ENCODE results near the gene EDC3.

Gene EDC3

DNA sequence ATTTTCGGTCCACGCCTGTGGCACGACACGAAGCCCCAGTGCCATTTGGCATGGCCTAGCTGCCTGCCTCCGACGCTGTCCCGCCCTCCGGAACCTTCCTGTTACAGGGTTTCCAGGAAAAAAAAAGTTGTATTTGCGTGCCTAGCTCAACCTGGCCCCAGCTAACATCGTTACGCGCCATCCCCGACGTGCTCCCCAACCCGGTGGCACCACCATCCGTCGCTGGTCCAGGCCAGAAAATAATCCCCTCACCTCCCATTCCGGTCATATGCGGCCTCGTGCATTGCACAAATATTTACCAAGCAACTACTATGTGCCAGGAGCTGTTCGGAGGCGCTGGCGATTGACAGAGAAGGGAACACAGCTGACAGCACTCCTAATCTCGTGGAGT is 30.9 kb upstream of the EDC3 start:
- H3K27me3 ChIP-seq (ENCODE audit: control insufficient read depth in 1 of 2, insufficient read depth in 2 of 2, low read length in 2 of 2), result peaks cover 13 to 20% of the 10 kb centered on the region in 2 donors
- peak overlapping the region in 1 of 2 donors; percentile 25 for H3K9ac ChIP-seq (ENCODE audit: low read depth in 1 of 2, low read length in 2 of 2)
- peaks cover 13 to 16% of the 10 kb centered on the region in 2 donors for H3K4me1 ChIP-seq (ENCODE audit: control insufficient read depth in 1 of 2, insufficient read depth in 2 of 2, low read length in 2 of 2)
- no peaks in the 10 kb centered on the region for H3K9me3 ChIP-seq (ENCODE audit: control insufficient read depth in 1 of 2, low read length in 2 of 2)
- peak overlapping the region; percentile 72 for H3K4me3 ChIP-seq (ENCODE audit: low read depth in 1 of 2, low read length in 2 of 2)
- no peaks in the 10 kb centered on the region for H3K36me3 ChIP-seq (ENCODE audit: control insufficient read depth in 1 of 2, insufficient read depth in 2 of 2, low read length in 2 of 2)
- H3K27ac ChIP-seq (ENCODE audit: low read depth, low read length), result no peak overlapping the region

- Histone ChIP-seq H3K27me3 (ENCODE audit: control insufficient read depth in 1 of 2, insufficient read depth in 2 of 2, low read length in 2 of 2) (peaks cover 14 to 16% of the 10 kb centered on the region in 2 donors), H3K36me3 (ENCODE audit: control insufficient read depth in 1 of 2, insufficient read depth in 2 of 2, low read length in 2 of 2) (no peaks in the 10 kb centered on the region), H3K9me3 (ENCODE audit: control insufficient read depth in 1 of 2, low read length in 2 of 2) (no peaks in the 10 kb centered on the region), H3K4me1 (ENCODE audit: control insufficient read depth in 1 of 2, insufficient read depth in 2 of 2, low read length in 2 of 2) (peaks cover 8 to 16% of the 10 kb centered on the region in 2 donors), H3K9ac (ENCODE audit: low read depth in 1 of 2, low read length in 2 of 2) (peak overlapping the region in 1 of 2 donors; percentile 25), H3K27ac (ENCODE audit: low read depth, low read length) (no peak overlapping the region), H3K4me3 (ENCODE audit: low read depth in 1 of 2, low read length in 2 of 2) (peak overlapping the region; percentile 72)
Measured at GRCh38 chr15:74725845-74726773, 30.3 kb upstream of the EDC3 start.

DNA sequence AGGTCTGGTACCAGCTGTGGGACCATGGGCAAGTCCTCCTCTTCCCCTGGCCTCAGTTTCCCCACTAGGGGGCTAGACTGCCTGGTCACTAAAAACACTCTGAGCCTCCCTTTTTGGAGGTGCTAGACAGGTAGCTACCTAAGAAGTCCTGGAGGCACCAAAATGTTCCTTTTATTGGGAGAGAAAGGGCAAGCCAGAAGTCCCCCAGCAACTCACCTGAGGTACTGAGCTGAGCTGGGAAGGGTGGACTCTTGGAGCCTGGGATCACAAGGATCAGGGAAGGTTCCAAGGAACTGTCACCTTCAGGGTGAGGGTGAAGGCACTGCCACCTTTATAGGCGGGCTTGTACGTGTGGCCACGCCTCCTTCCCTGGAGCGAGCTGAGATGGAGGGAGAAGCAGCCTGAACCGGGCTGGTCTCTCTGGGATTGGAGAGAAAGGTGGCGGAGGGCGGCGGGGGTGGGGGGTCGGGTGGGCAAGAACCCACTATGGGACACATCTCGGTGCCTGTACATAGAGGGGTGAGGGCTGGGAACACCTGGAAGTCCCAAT is 29.5 kb upstream of the EDC3 start, which contains the start of gene CYP1A1:
CYP1A1 (minus strand) TSS at position 304 of the 550 bp plus-strand sequence. CDS start 2,431 bp downstream, outside the sequence.
- no peaks in the 10 kb centered on the region for H3K36me3 ChIP-seq (ENCODE audit: control insufficient read depth in 1 of 2, insufficient read depth in 2 of 2, low read length in 2 of 2)
- peaks cover 14 to 18% of the 10 kb centered on the region in 2 donors for H3K27me3 ChIP-seq (ENCODE audit: control insufficient read depth in 1 of 2, insufficient read depth in 2 of 2, low read length in 2 of 2)
- H3K4me1 ChIP-seq (ENCODE audit: control insufficient read depth in 1 of 2, insufficient read depth in 2 of 2, low read length in 2 of 2), result peaks cover 7 to 16% of the 10 kb centered on the region in 2 donors
- peak within 1 kb of the TSS; percentile 72 for H3K4me3 ChIP-seq (ENCODE audit: low read depth in 1 of 2, low read length in 2 of 2)
- peak within 1 kb of the TSS; percentile 3 to 12 for H3K9ac ChIP-seq (ENCODE audit: low read depth in 1 of 2, low read length in 2 of 2)
- no peak within 1 kb of the TSS for H3K27ac ChIP-seq (ENCODE audit: low read depth, low read length)
- H3K9me3 ChIP-seq (ENCODE audit: control insufficient read depth in 1 of 2, low read length in 2 of 2), result no peaks in the 10 kb centered on the region

- Histone ChIP-seq H3K27ac (ENCODE audit: low read depth, low read length) (no peak overlapping the region), H3K27me3 (ENCODE audit: control insufficient read depth in 1 of 2, insufficient read depth in 2 of 2, low read length in 2 of 2) (peaks cover 14 to 19% of the 10 kb centered on the region in 2 donors)
Measured at GRCh38 chr15:74724570-74725224, 28.9 kb upstream of the EDC3 start.

DNA sequence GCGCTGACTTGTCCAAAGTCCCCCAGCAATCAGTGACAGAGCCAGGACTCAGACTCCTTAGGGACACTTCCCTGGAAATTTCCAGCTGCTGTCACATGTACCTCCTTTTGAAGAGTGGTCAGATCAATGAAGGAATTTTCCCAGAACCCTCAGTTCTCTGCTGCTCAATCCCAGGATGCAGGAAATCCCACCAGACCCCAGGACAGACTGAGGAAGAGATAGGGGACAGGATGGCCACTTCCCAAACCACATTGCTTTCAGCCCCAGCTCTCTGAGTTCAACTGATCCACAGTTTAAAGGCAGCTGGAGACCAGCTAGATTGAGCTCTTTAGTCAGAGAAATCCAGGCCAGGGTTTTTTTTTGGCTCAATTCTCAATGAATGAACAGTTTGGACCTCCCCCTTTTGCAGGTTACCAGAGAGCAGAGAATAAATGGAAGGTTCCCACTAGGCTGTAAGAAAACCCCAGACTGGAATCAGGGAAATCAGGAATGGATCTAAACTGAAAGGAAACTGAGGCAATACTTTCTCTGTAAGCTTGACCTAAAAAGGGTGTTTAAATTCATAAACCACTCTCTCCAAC is 28.0 kb upstream of the EDC3 start:
- Histone ChIP-seq H3K36me3 (ENCODE audit: control insufficient read depth in 1 of 2, insufficient read depth in 2 of 2, low read length in 2 of 2) (no peaks in the 10 kb centered on the region), H3K9me3 (ENCODE audit: control insufficient read depth in 1 of 2, low read length in 2 of 2) (no peaks in the 10 kb centered on the region), H3K4me1 (ENCODE audit: control insufficient read depth in 1 of 2, insufficient read depth in 2 of 2, low read length in 2 of 2) (peaks cover 7 to 16% of the 10 kb centered on the region in 2 donors), H3K9ac (ENCODE audit: low read depth in 1 of 2, low read length in 2 of 2) (peak overlapping the region in 1 of 2 donors; percentile 3), H3K27ac (ENCODE audit: low read depth, low read length) (no peak overlapping the region), H3K27me3 (ENCODE audit: control insufficient read depth in 1 of 2, insufficient read depth in 2 of 2, low read length in 2 of 2) (peaks cover 14 to 19% of the 10 kb centered on the region in 2 donors), H3K4me3 (ENCODE audit: low read depth in 1 of 2, low read length in 2 of 2) (no peak overlapping the region)

More at GRCh38 chr15:74724570-74725224, 28.9 kb upstream of the EDC3 start:
- H3K4me1 ChIP-seq (ENCODE audit: control insufficient read depth in 1 of 2, insufficient read depth in 2 of 2, low read length in 2 of 2), result peaks cover 7 to 16% of the 10 kb centered on the region in 2 donors
- no peaks in the 10 kb centered on the region for H3K36me3 ChIP-seq (ENCODE audit: control insufficient read depth in 1 of 2, insufficient read depth in 2 of 2, low read length in 2 of 2)
- no peak overlapping the region for H3K4me3 ChIP-seq (ENCODE audit: low read depth in 1 of 2, low read length in 2 of 2)
- H3K9ac ChIP-seq (ENCODE audit: low read depth in 1 of 2, low read length in 2 of 2), result peak overlapping the region in 1 of 2 donors; percentile 3
- H3K9me3 ChIP-seq (ENCODE audit: control insufficient read depth in 1 of 2, low read length in 2 of 2), result no peaks in the 10 kb centered on the region

DNA sequence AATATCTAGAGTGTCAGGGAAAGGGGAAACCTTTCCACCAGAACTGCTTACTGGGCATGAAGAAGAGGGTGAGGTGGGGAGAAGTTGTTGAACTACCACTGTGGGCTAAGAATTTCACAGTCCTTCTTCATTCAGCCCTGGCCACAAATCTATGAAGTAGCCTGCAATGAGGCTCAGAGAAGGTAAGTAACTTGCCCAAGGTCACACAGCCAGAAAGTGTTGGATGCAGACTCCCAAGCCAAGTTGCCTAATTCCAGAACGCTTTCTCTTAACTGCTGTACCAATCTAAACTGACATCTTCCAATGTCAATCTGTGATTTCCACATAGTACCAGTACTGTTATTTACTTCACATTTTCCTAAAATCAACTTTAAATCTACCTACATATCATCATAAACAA is 27.4 kb upstream of the EDC3 start:
- H3K4me3 ChIP-seq (ENCODE audit: low read depth in 1 of 2, low read length in 2 of 2), result no peak overlapping the region
- H3K9ac ChIP-seq (ENCODE audit: low read depth in 1 of 2, low read length in 2 of 2), result no peak overlapping the region
- no peaks in the 10 kb centered on the region for H3K36me3 ChIP-seq (ENCODE audit: control insufficient read depth in 1 of 2, insufficient read depth in 2 of 2, low read length in 2 of 2)
- H3K27ac ChIP-seq (ENCODE audit: low read depth, low read length), result no peak overlapping the region
- peaks cover 7 to 16% of the 10 kb centered on the region in 2 donors for H3K4me1 ChIP-seq (ENCODE audit: control insufficient read depth in 1 of 2, insufficient read depth in 2 of 2, low read length in 2 of 2)
- H3K27me3 ChIP-seq (ENCODE audit: control insufficient read depth in 1 of 2, insufficient read depth in 2 of 2, low read length in 2 of 2), result peaks cover 14 to 19% of the 10 kb centered on the region in 2 donors
- H3K9me3 ChIP-seq (ENCODE audit: control insufficient read depth in 1 of 2, low read length in 2 of 2), result no peaks in the 10 kb centered on the region

- peaks cover 10 to 15% of the 10 kb centered on the region in 2 donors for H3K27me3 ChIP-seq (ENCODE audit: control insufficient read depth in 1 of 2, insufficient read depth in 2 of 2, low read length in 2 of 2)
- H3K9ac ChIP-seq (ENCODE audit: low read depth in 1 of 2, low read length in 2 of 2), result no peak overlapping the region
- no peaks in the 10 kb centered on the region for H3K9me3 ChIP-seq (ENCODE audit: control insufficient read depth in 1 of 2, low read length in 2 of 2)
- H3K27ac ChIP-seq (ENCODE audit: low read depth, low read length), result no peak overlapping the region
- peaks cover 7 to 16% of the 10 kb centered on the region in 2 donors for H3K4me1 ChIP-seq (ENCODE audit: control insufficient read depth in 1 of 2, insufficient read depth in 2 of 2, low read length in 2 of 2)
- no peak overlapping the region for H3K4me3 ChIP-seq (ENCODE audit: low read depth in 1 of 2, low read length in 2 of 2)
- no peaks in the 10 kb centered on the region for H3K36me3 ChIP-seq (ENCODE audit: control insufficient read depth in 1 of 2, insufficient read depth in 2 of 2, low read length in 2 of 2)
Measured at GRCh38 chr15:74722591-74722990, 26.8 kb upstream of the EDC3 start.

DNA sequence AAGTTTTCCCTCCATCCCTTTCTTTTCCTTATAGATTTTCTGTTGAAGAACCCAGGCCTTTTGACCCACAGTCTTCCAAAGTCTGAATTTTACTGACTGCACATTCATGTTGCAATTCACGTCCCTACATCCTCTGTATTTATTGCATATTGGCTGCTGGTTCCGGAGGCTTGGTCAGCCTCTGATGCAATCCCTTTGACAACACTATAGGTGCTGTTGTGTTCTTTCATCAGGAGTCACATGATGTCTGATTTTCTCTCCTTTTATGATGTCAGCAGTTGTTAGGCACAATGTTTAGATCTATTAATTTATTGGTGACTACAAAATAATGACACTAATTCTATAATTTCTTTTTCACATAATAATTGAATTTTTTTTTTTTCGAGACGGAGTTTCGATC is 20.8 kb upstream of the EDC3 start:
- H3K4me1 ChIP-seq (ENCODE audit: control insufficient read depth in 1 of 2, insufficient read depth in 2 of 2, low read length in 2 of 2), result no peaks in the 10 kb centered on the region
- H3K27ac ChIP-seq (ENCODE audit: low read depth, low read length), result no peak overlapping the region
- peaks cover 0 to 5% of the 10 kb centered on the region in 2 donors for H3K27me3 ChIP-seq (ENCODE audit: control insufficient read depth in 1 of 2, insufficient read depth in 2 of 2, low read length in 2 of 2)
- H3K9me3 ChIP-seq (ENCODE audit: control insufficient read depth in 1 of 2, low read length in 2 of 2), result no peaks in the 10 kb centered on the region
- H3K4me3 ChIP-seq (ENCODE audit: low read depth in 1 of 2, low read length in 2 of 2), result no peak overlapping the region
- no peak overlapping the region for H3K9ac ChIP-seq (ENCODE audit: low read depth in 1 of 2, low read length in 2 of 2)
- H3K36me3 ChIP-seq (ENCODE audit: control insufficient read depth in 1 of 2, insufficient read depth in 2 of 2, low read length in 2 of 2), result no peaks in the 10 kb centered on the region

GRCh38 chr15:74712311-74712710 is 16.5 kb upstream of the EDC3 start:
- Histone ChIP-seq H3K27me3 (ENCODE audit: control insufficient read depth in 1 of 2, insufficient read depth in 2 of 2, low read length in 2 of 2) (no peaks in the 10 kb centered on the region), H3K27ac (ENCODE audit: low read depth, low read length) (no peak overlapping the region), H3K9me3 (ENCODE audit: control insufficient read depth in 1 of 2, low read length in 2 of 2) (no peaks in the 10 kb centered on the region), H3K4me1 (ENCODE audit: control insufficient read depth in 1 of 2, insufficient read depth in 2 of 2, low read length in 2 of 2) (no peaks in the 10 kb centered on the region), H3K4me3 (ENCODE audit: low read depth in 1 of 2, low read length in 2 of 2) (no peak overlapping the region), H3K9ac (ENCODE audit: low read depth in 1 of 2, low read length in 2 of 2) (no peak overlapping the region), H3K36me3 (ENCODE audit: control insufficient read depth in 1 of 2, insufficient read depth in 2 of 2, low read length in 2 of 2) (no peaks in the 10 kb centered on the region)

All from duodenal mucosa (tissue), 2 donors.